Loucy (cell line): Measurements from ENCODE around the gene CPXM2.

ENCODE experiments used
- CTCF ChIP-seq: fragments of 200-600 bp; sonication (generic); conservative IDR thresholded peaks from 2 replicates; pipeline ENCODE4 v1.5.1; 2014; ENCODE audit warnings: mild to moderate bottlenecking, antibody characterized with exemption, low read length
- EZH2phosphoT487 ChIP-seq: fragments of 200-600 bp; IDR thresholded peaks from 2 replicates; pipeline ENCODE4 v1.6.1; 2018; ENCODE audit warnings: antibody characterized with exemption, mild to moderate bottlenecking, moderate library complexity, borderline replicate concordance

DNA sequence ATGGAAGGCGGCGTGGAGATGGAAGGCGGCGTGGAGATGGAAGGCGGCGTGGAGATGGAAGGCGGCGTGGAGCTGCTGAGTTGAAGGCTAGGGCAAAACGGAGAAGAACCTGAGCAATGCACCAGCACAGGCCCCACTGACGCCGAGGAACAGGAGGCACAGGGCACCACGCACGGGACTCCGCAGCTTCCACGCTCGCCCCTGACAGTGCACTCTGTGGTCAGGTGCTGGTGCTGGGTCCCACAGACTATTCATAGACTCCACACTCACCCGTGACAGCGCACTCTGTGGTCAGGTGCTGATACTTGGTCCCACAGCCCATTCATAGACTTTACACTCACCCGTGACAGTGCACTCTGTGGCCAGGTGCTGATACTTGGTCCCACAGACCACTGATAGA, 34.0 kb downstream of the CPXM2 start:
- TF ChIP-seq EZH2phosphoT487 (no peak), CTCF (no peak)
